Lower lobe of right lung (tissue), 2 donors: ENCODE results near the gene AGER. TPM values are rescaled to one million over a fixed set of nuclear protein-coding genes. Genes with fewer than 3 reads are reported as not detected.

ENCODE experiments used
- ATAC-seq, 2 donors: fragments of 200-7000 bp; cut with Tn5 transposase; one replicate each; pipeline ENCODE4 v1.9.1; 2020 to 2022; ENCODE audit warnings: mild to moderate bottlenecking in 2 of 2, moderate library complexity in 2 of 2
- DNase-seq: peaks from one replicate; pipeline ENCODE4 v3.0.0-alpha.2; 2020
- H3K27ac ChIP-seq: fragments of 200-600 bp; one replicate; pipeline ENCODE4 v1.8.0; 2022
- H3K27me3 ChIP-seq: fragments of 200-600 bp; one replicate; pipeline ENCODE4 v1.8.0; 2022; ENCODE audit warnings: low read depth
- H3K36me3 ChIP-seq: fragments of 200-600 bp; one replicate; pipeline ENCODE4 v1.8.0; 2022; ENCODE audit warnings: mild to moderate bottlenecking
- H3K4me1 ChIP-seq: fragments of 200-600 bp; one replicate; pipeline ENCODE4 v1.8.0; 2022
- H3K4me3 ChIP-seq: fragments of 200-600 bp; one replicate; pipeline ENCODE4 v1.8.0; 2022; ENCODE audit warnings: mild to moderate bottlenecking
- H3K9me3 ChIP-seq: fragments of 200-600 bp; one replicate; pipeline ENCODE4 v1.8.0; 2022
- intact Hi-C: fragments of 100-400 bp; cut with DNase I; formaldehyde crosslinking; loops from one replicate; pipeline ENCODE4 v1.11.0; 2022
- total RNA-seq: library from RNA; stranded (reverse); fragmentation: NEBNext Ultra II Directional; extraction: Animal tissue kit (Norgen Biotek cat#: 25700); gene quantifications from one replicate; pipeline ENCODE4 v1.2.1, GENCODE V29; 2021
- TF ChIP-seq, protein P1 (sequence below): fragments of 200-600 bp; IDR thresholded peaks from one replicate; pipeline ENCODE4 v1.8.0; 2022; ENCODE audit warnings: antibody characterized with exemption, mild to moderate bottlenecking
- donor health status: DM: no; HTN: yes; CAD: no; lungs with severe emphysema.

The AGER gene
- total RNA-seq, 1 donor from 2014 or later = 882 TPM

GRCh38 chr6:32181915-32182529 lies 2.0 kb downstream of the AGER start:
- H3K4me3 ChIP-seq = peak overlapping the region; percentile 36
- no peak for DNase-seq
- H3K27ac ChIP-seq = peak overlapping the region; percentile 74
- TF ChIP-seq, protein P1, sequence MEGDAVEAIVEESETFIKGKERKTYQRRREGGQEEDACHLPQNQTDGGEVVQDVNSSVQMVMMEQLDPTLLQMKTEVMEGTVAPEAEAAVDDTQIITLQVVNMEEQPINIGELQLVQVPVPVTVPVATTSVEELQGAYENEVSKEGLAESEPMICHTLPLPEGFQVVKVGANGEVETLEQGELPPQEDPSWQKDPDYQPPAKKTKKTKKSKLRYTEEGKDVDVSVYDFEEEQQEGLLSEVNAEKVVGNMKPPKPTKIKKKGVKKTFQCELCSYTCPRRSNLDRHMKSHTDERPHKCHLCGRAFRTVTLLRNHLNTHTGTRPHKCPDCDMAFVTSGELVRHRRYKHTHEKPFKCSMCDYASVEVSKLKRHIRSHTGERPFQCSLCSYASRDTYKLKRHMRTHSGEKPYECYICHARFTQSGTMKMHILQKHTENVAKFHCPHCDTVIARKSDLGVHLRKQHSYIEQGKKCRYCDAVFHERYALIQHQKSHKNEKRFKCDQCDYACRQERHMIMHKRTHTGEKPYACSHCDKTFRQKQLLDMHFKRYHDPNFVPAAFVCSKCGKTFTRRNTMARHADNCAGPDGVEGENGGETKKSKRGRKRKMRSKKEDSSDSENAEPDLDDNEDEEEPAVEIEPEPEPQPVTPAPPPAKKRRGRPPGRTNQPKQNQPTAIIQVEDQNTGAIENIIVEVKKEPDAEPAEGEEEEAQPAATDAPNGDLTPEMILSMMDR = no peak
- intact Hi-C loops = no loop called here
- no peaks in the 10 kb centered on the region for H3K9me3 ChIP-seq
- H3K4me1 ChIP-seq = peaks cover 37% of the 10 kb centered on the region
- H3K27me3 ChIP-seq = no peaks in the 10 kb centered on the region
- H3K36me3 ChIP-seq = peaks cover 45% of the 10 kb centered on the region
- ATAC-seq = no peak

- intact Hi-C loops = no loop called here
- TF ChIP-seq, protein P1 = no peak
- H3K4me1 ChIP-seq = peaks cover 41% of the 10 kb centered on the region
- no peak for ATAC-seq
- peak overlapping the region; percentile 17 for H3K4me3 ChIP-seq
- no peaks in the 10 kb centered on the region for H3K9me3 ChIP-seq
- no peak for DNase-seq
- no peaks in the 10 kb centered on the region for H3K27me3 ChIP-seq
- peak overlapping the region; percentile 21 for H3K27ac ChIP-seq
- peaks cover 37% of the 10 kb centered on the region for H3K36me3 ChIP-seq
These were observed 2.8 kb downstream of the AGER start for GRCh38 chr6:32181148-32181702.

DNA sequence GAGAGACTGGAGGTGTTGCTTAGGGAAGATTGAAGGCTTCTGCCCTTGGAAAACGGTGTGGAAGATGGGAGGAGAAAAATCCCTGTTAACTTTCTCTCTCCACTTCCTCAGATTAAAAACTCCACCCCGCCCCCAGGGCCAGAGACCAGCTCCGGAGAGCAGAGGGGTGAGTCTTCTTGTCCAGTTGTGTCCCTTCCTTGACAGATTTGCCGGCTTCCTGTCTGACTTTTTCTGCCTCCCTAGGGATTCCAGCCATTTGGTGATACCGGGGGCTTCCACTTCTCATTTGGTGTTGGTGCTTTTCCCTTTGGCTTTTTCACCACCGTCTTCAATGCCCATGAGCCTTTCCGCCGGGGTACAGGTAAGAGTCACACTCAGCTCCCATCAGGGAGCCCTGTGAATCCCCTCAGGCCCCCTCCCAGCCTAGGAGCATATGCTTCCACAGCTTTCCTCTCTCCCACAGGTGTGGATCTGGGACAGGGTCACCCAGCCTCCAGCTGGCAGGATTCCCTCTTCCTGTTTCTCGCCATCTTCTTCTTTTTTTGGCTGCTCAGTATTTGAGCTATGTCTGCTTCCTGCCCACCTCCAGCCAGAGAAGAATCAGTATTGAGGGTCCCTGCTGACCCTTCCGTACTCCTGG lies 4.2 kb downstream of the AGER start:
- no peak for DNase-seq
- H3K36me3 ChIP-seq = peaks cover 34% of the 10 kb centered on the region
- no peak for ATAC-seq
- H3K27me3 ChIP-seq = no peaks in the 10 kb centered on the region
- TF ChIP-seq, protein P1 = no peak
- peaks cover 50% of the 10 kb centered on the region for H3K4me1 ChIP-seq
- peak overlapping the region; percentile 76 for H3K4me3 ChIP-seq
- no peaks in the 10 kb centered on the region for H3K9me3 ChIP-seq
- H3K27ac ChIP-seq = no peak overlapping the region
- intact Hi-C loops = no loop called here

DNA sequence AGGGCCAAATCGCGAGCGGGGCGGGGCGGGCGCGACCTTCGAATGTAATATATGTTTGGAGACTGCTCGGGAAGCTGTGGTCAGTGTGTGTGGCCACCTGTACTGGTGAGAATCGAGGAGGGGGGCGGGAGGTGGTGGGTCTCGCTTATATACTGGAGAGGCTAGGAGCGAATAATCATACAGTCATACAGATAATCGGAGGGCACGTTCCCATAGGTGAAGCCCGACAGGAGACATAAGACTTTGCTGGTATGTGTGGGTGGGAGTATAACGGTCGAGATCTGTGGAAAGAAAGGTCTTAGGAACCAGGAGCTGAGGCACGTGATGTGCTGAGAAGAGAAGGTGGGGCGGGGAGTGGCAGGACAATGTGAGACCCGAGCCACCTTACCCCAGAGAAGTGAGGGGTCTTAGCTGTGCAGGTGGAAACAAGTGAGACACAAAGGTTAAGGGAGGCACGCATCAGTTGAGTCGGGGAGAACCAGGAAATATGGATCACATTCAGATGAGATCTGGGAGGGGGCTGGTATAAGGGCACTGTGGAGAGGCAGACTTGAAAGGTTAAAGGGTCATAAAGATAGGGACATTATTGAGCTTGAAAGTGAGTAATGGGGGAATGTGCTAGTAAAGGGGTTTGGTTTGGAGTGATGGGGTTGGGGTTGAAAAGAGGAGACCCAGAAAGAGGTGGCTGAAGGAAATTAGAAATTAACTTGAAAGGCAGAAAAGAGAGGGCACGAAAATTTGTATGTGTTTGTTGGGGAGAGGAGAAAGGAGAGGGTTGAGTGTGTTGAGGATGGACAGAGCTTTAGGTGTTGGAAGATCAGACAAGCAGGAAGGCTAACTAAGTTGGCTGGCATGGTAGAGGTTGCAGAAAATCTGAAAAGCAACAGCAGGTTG lies 5.3 kb downstream of the AGER start:
- no peaks in the 10 kb centered on the region for H3K27me3 ChIP-seq
- ATAC-seq = no peak
- H3K4me1 ChIP-seq = peaks cover 48% of the 10 kb centered on the region
- H3K4me3 ChIP-seq = peak overlapping the region; percentile 76
- TF ChIP-seq, protein P1 = no peak
- H3K27ac ChIP-seq = peak overlapping the region; percentile 94
- H3K36me3 ChIP-seq = peaks cover 34% of the 10 kb centered on the region
- intact Hi-C loops = no loop called here
- DNase-seq = no peak
- no peaks in the 10 kb centered on the region for H3K9me3 ChIP-seq

GRCh38 chr6:32177788-32178546 lies 6.1 kb downstream of the AGER start, which contains the start of gene RNF5:
Gene RNF5, plus strand, starts transcription at chr6:32178405. Its CDS starts 107 bp downstream, at chr6:32178512.
- intact Hi-C loops = no loop called here
- DNase-seq (peak; percentile 97), ATAC-seq (peak; percentile 87 to 92)
- no peaks in the 10 kb centered on the region for H3K27me3 ChIP-seq
- H3K36me3 ChIP-seq = peaks cover 28% of the 10 kb centered on the region
- TF ChIP-seq, protein P1 = no peak
- peak within 1 kb of the TSS; percentile 76 for H3K4me3 ChIP-seq
- H3K4me1 ChIP-seq = peaks cover 45% of the 10 kb centered on the region
- no peaks in the 10 kb centered on the region for H3K9me3 ChIP-seq
- peak within 1 kb of the TSS; percentile 94 for H3K27ac ChIP-seq
